Spleen (tissue), 11 donors: ENCODE data around the gene C10orf143. TPM values are rescaled to one million over a fixed set of nuclear protein-coding genes. Genes with fewer than 3 reads are reported as not detected.

Source experiments
- DNase-seq: peaks from one replicate; pipeline ENCODE4 v3.0.0-alpha.2; 2020
- H3K27ac ChIP-seq, 8 donors: fragments of 200-600 bp; sonication (generic) in 7 of 8; 1 replicate in 4 of 8; 2 replicates in 4 of 8; pipeline versions ENCODE4 v1.5.0 to v1.8.0; 2016 to 2021; ENCODE audit warnings: inconsistent platforms in 4 of 8, mild to moderate bottlenecking in 4 of 8, moderate library complexity in 1 of 8
- H3K27me3 ChIP-seq, 7 donors: fragments of 200-600 bp; sonication (generic) in 6 of 7; replicated peaks in 1 of 7; 1 replicate in 4 of 7; 2 replicates in 3 of 7; pipeline versions ENCODE4 v1.5.0 to v1.8.0; 2016 to 2021; ENCODE audit warnings: inconsistent platforms in 3 of 7, mild to moderate bottlenecking in 1 of 7
- H3K36me3 ChIP-seq, 6 donors: fragments of 200-600 bp; sonication (generic) in 5 of 6; 1 replicate in 4 of 6; 2 replicates in 2 of 6; pipeline versions ENCODE4 v1.5.0 to v1.8.0; 2016 to 2021; ENCODE audit warnings: inconsistent platforms in 2 of 6
- H3K4me1 ChIP-seq, 6 donors: fragments of 200-600 bp; sonication (generic) in 5 of 6; 1 replicate in 3 of 6; 2 replicates in 3 of 6; pipeline versions ENCODE4 v1.5.0 to v1.8.0; 2016 to 2021; ENCODE audit warnings: inconsistent platforms in 3 of 6
- H3K4me3 ChIP-seq, 8 donors: fragments of 200-600 bp; sonication (generic) in 7 of 8; 1 replicate in 4 of 8; 2 replicates in 4 of 8; pipeline versions ENCODE4 v1.5.0 to v1.8.0; 2016 to 2021; ENCODE audit warnings: inconsistent platforms in 4 of 8, mild to moderate bottlenecking in 4 of 8, moderate library complexity in 2 of 8
- H3K9me3 ChIP-seq, 8 donors: fragments of 200-600 bp; sonication (generic) in 7 of 8; 1 replicate in 4 of 8; 2 replicates in 4 of 8; pipeline versions ENCODE4 v1.5.0 to v1.8.0; 2016 to 2021; ENCODE audit warnings: inconsistent platforms in 4 of 8
- CTCF ChIP-seq, 11 experiments: fragments of 200-600 bp in 7 of 11; fragments of 450-650 bp in 4 of 11; sonication (generic) in 4 of 11; IDR thresholded peaks in 8 of 11; conservative IDR thresholded peaks in 3 of 11; 1 replicate in 7 of 11; 2 replicates in 4 of 11; pipeline versions ENCODE4 v1.4.0 to v1.8.0; 2016 to 2021; ENCODE audit warnings: antibody characterized with exemption in 11 of 11, inconsistent platforms in 4 of 11, mild to moderate bottlenecking in 1 of 11
- POLR2A ChIP-seq, 3 donors: fragments of 450-650 bp; IDR thresholded peaks; one replicate each; pipeline ENCODE4 v1.5.1; 2017; ENCODE audit warnings: antibody characterized with exemption in 3 of 3, mild to moderate bottlenecking in 1 of 3
- POLR2AphosphoS5 ChIP-seq, 3 donors: sonication (generic); formaldehyde crosslinking; IDR thresholded peaks; one replicate each; pipeline ENCODE4 v1.5.1; 2017; ENCODE audit warnings: antibody characterized with exemption in 3 of 3
- WGBS, 5 donors: extraction: QIAGEN DNeasy Blood & Tissue Kit in 3 of 5; methylation state at CpG; one replicate each; pipeline versions ENCODE4 v1.1.5 to v1.1.7; 2013 to 2018; 5-methylcytosine and 5-hydroxymethylcytosine counted together
- intact Hi-C: fragments of 100-400 bp; cut with DNase I; formaldehyde crosslinking; loops from one replicate; pipeline ENCODE4 v1.15.0; 2023; ENCODE audit warnings: low total_unique reads
- polyA plus RNA-seq, 3 donors: library from polyadenylated mRNA; stranded (reverse); fragments of 200-250 nt; gene quantifications; one replicate each; pipeline ENCODE4 v1.2.1, GENCODE V29; 2013
- total RNA-seq, 7 donors: library from RNA; depleted of rRNA in 3 of 7; stranded (reverse); fragments of >200 nt in 3 of 7; fragmentation: NEBNext Ultra II Directional in 4 of 7; extraction: Animal tissue kit (Norgen Biotek cat#: 25700) in 4 of 7; gene quantifications; one replicate each; pipeline versions ENCODE4 v1.1.0 to v1.2.1, GENCODE V29; 2016 to 2021
- donor health status: healthy with polysubstance abuse.
- donor health status: DM: no; HTN: no; CAD: no; lungs with moderate emphysema.
- donor health status: DM: no; HTN: no; CAD: no.
- donor health status: Bipolar disorder and iron deficiency.
- donor health status: healthy.
- donor health status: DM: no; HTN: no; CAD: no.
- donor health status: DM: yes; HTN: yes; CAD: no.

The C10orf143 gene
- total and polyA plus RNA-seq, 10 donors = 2.3 to 15.6 (median 5.1) TPM

- TF ChIP-seq CTCF (IDR thresholded peaks at IDR 0.05 in 8 of 11, conservative IDR thresholded peaks at IDR 0.05 in 3 of 11) (no peak), POLR2AphosphoS5 (IDR thresholded peaks at IDR 0.05) (no peak)
- H3K27me3 ChIP-seq = peaks cover 0 to 43% (median 3%) of the 10 kb centered on the region in 7 donors
- no peak for DNase-seq
- no peaks in the 10 kb centered on the region for H3K4me1 ChIP-seq
- no peaks in the 10 kb centered on the region for H3K36me3 ChIP-seq
- H3K27ac ChIP-seq = no peak overlapping the region
- 55 to 70% (median 59%) methylated on average over 29 to 30 of the region's 30 CpGs for WGBS, 5 donors
- H3K9me3 ChIP-seq = no peaks in the 10 kb centered on the region
- intact Hi-C loops = no loop called here
- no peak overlapping the region for H3K4me3 ChIP-seq
These were observed 65.5 kb downstream of the C10orf143 start for GRCh38 chr10:130045091-130045652.

GRCh38 chr10:130044067-130045061, 66.3 kb downstream of the C10orf143 start:
- 73 to 86% (median 79%) methylated on average over 12 to 17 of the region's 17 CpGs for WGBS, 5 donors
- intact Hi-C loops = no loop called here
- no peak for TF ChIP-seq CTCF (IDR thresholded peaks at IDR 0.05 in 8 of 11, conservative IDR thresholded peaks at IDR 0.05 in 3 of 11)
- TF ChIP-seq POLR2A (IDR thresholded peaks at IDR 0.05) = no peak
- TF ChIP-seq POLR2AphosphoS5 (IDR thresholded peaks at IDR 0.05) = no peak
- no peaks in the 10 kb centered on the region for H3K4me1 ChIP-seq
- no peaks in the 10 kb centered on the region for H3K36me3 ChIP-seq
- H3K4me3 ChIP-seq = no peak overlapping the region
- H3K9me3 ChIP-seq = no peaks in the 10 kb centered on the region
- peaks cover 0 to 43% (median 3%) of the 10 kb centered on the region in 7 donors for H3K27me3 ChIP-seq
- H3K27ac ChIP-seq = no peak overlapping the region
- no peak for DNase-seq

- TF ChIP-seq CTCF (IDR thresholded peaks at IDR 0.05 in 8 of 11, conservative IDR thresholded peaks at IDR 0.05 in 3 of 11) (no peak), POLR2AphosphoS5 (IDR thresholded peaks at IDR 0.05) (no peak), POLR2A (IDR thresholded peaks at IDR 0.05) (no peak)
- Histone ChIP-seq H3K27me3 (peaks cover 0 to 49% (median 3%) of the 10 kb centered on the region in 7 donors), H3K9me3 (no peaks in the 10 kb centered on the region), H3K4me1 (no peaks in the 10 kb centered on the region), H3K27ac (no peak overlapping the region), H3K36me3 (no peaks in the 10 kb centered on the region), H3K4me3 (no peak overlapping the region)
- 58 to 77% (median 73%) methylated on average over 8 of the region's 8 CpGs for WGBS, 5 donors
- intact Hi-C loops = no loop called here
- no peak for DNase-seq
These were observed 67.1 kb downstream of the C10orf143 start for GRCh38 chr10:130043491-130043890.

GRCh38 chr10:130042381-130042780, 68.2 kb downstream of the C10orf143 start:
- intact Hi-C loops = no loop called here
- peak; percentile 39 for DNase-seq
- H3K9me3 ChIP-seq = no peaks in the 10 kb centered on the region
- no peak for TF ChIP-seq CTCF (IDR thresholded peaks at IDR 0.05 in 8 of 11, conservative IDR thresholded peaks at IDR 0.05 in 3 of 11)
- TF ChIP-seq POLR2A (IDR thresholded peaks at IDR 0.05) = no peak
- no peak for TF ChIP-seq POLR2AphosphoS5 (IDR thresholded peaks at IDR 0.05)
- H3K36me3 ChIP-seq = no peaks in the 10 kb centered on the region
- WGBS, 5 donors = 49 to 63% (median 55%) methylated on average over 14 of the region's 14 CpGs
- no peak overlapping the region for H3K27ac ChIP-seq
- peaks cover 0 to 58% (median 3%) of the 10 kb centered on the region in 7 donors for H3K27me3 ChIP-seq
- no peak overlapping the region for H3K4me3 ChIP-seq
- H3K4me1 ChIP-seq = no peaks in the 10 kb centered on the region
